ENCODE measurements around the gene CSNK1G1.
"Not testable (repeated sequence)": the region's sequence is repeated elsewhere in the genome, so short reads cannot be mapped to it uniquely, and the experiment has no call there.

Gene CSNK1G1

DNA sequence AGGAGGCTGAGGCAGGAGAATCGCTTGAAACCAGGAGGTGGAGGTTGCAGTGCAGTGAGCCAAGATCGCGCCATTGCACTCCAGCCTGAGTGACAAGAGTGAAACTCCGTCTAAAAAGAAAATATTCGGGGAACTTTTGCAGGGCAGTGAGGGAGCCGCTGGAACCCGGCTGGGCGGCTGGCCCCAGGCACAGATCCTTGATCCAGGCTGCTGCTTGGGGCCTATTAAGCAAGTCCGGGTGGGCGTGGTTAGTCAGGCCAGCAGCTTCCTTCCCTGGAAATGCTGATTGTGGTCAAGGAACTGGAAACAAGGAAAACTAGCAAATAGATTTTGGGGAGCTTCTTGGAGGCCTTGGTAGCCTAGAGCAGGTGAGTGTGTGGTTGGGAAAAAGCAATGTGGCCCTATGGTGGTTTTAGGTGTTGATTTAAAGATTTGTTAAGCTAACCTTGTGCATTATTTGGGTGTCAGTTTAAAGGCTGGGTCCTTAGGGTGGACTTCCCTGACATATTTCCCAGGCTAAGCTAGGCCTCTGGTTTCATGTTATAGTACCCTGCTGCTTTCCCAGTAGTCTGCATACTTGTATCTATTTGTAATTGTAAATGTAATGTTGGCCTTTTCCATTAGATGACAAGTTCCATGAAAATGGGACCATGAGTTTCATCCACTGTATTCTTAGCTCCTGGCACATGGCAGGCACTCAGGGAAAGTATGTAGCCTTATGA is 222.2 kb downstream of the CSNK1G1 start:
- DNase-seq (ENCODE audit: low spot score) = no peak

DNA sequence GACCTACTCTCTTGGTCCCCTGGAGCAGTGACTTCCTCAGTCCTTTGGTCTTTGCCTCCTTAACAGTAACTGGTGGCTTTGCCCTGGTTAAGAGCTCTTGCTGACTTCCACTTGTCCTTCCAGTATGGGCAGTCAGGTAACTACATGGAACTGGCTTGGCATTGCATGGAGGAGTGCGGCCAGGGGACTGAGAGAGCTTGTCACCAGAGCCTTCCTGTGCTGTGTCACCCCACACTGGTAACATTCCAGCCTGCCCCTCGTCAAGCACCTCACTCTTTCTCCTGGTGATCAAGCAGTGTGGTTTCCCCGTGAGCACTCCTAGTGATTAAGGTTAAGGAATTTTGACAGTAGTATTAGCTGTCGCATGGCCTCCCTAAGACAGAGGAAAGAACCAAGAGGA is 223.8 kb downstream of the CSNK1G1 start:
- no peak for DNase-seq (ENCODE audit: low spot score)

DNA sequence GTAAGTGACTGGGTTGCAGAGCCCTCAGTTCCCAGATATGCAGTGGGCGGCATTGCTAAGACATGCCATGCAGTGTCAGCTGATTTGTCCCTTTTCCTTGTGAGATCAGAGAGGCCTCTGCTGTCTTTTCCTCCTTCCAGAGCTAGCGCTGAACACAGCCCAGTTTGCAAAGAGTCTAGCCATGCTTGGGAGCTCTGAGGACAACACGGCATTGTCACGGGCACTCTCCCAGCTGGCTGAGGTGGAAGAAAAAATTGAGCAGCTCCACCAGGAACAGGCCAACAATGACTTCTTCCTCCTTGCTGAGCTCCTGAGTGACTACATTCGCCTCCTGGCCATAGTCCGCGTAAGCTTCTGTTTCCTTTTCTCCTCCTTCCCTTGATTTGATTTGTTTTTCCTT is 224.4 kb downstream of the CSNK1G1 start:
- DNase-seq (ENCODE audit: low spot score) = no peak

DNA sequence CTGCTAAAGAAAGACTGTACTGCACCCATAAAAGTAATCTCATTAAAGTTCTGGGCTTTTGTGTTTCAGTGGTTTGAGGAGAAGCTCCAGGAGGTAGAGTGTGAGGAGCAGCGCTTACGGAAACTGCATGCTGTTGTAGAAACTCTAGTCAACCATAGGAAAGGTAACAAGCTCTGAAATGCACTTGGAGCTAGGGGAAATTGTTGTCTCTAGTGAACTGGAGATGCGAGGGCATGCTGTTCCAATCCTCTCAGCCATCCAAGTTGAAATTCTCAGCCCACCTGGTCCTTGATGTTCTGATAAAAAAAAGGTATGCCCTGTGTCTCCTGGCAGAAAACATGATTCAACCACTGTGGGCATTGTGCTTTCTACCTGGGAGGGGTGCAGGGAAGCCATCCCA is 225.8 kb downstream of the CSNK1G1 start:
- no peak for DNase-seq (ENCODE audit: low spot score)

DNA sequence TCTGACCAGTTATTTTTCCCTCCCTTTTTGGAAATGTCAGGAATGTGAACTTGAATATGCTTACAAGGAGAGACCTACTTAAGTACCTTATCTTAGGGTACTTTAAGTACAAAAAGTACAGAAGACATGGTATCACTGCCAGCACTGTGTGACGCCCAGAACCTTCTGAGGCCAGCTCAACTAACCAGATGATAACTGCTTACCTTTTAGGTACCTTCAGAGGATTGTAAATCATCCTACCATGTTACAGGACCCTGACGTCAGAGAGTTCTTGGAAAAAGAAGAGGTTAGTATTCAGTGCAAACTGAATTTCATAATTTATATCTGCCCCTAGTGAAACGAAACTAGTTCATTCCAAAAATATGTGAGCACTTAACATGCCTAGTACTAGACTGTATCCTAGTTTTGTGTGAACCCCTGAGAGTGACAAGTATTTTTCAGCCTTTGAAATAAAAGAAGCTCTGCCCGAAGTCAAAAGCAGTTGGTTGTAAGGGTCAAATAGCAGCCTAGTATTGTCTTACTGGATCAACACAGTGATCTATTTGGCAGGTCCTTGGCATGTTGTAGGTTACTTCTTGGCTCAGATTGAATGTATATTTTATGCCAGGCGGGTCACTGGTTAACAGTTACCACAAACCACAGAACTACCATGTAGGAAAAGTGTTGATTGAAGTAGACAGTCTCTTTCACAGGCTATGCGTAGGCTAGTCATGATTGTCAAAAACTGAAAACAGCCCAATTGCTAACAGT is 228.3 kb downstream of the CSNK1G1 start:
- DNase-seq (ENCODE audit: low spot score) = no peak

DNA sequence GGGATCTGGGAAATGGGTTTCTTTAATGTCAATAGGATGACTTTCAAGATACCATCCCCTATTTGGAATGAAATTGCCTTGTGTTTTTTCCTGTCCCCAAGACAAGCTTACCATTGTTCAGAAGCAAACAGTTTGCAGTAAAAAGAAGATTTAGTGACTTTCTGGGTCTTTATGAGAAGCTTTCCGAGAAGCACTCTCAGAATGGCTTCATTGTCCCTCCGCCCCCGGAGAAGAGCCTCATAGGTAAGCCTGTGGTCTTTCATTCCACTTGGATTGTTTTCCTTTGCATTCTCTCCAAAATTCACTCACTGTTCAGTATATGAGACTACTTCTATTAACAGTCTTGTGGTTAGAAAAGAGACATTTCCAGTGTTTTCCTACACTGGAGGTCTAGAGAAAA is 230.0 kb downstream of the CSNK1G1 start:
- DNase-seq (ENCODE audit: low spot score) = no peak

DNA sequence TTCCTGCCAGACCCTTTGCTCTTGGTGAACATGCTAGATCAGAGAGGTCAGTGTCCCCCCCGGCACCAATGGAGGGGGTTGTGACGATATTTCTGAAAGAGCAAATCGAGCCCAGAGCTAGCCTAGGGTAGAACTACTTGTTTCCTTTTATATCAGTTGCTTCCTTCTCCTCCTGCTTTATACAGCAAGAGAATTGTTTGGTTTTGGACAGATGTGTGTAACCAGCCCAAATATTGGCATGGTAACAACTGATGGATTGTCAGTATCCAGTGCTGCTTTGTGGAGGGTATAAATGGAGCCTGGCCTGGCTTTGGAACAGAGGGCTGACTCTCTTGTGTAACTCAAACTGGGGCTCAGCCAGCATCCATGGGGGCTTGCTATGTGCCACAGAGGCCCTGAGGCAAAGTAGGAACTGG is 233.0 kb downstream of the CSNK1G1 start:
- DNase-seq (ENCODE audit: low spot score) = no peak

DNA sequence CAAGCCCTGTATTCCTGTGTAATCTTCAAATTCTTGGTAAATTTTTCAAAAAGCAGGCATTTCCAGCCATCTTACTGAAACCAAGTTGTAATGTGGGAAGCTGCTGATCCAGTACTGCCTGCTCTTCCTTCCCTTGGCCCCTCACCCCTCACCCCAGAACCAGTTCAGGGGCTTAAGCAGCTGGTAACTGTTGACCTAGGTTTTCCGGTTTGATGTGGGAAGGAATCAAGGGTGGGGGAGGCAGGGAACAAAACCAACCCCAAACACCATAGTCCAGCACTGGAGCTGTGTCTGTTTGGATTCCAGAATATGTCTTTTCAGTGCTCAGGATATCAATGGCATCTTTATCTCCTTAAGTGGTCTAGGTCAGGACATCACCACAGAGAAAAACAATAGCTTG is 233.5 kb downstream of the CSNK1G1 start:
- DNase-seq (ENCODE audit: low spot score) = no peak

DNA sequence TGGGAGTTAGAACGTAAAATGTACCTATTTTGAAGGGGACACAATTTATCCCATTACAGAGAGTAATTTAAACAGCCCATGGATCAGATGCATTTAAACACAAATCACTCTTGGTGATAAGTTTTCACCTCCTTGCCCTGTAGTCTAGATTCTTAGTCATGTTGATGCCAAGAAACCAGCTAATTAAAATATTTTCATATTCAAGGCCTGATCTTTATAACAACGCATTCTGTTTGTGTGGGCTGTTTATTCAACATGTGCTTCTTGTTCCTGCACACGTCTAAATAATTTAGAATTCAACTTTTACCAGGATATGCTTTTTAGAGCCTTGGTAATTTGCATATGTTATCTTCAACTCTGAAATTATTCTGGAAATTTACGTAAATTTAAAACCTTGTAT is 234.4 kb downstream of the CSNK1G1 start:
- no peak for DNase-seq (ENCODE audit: low spot score)

DNA sequence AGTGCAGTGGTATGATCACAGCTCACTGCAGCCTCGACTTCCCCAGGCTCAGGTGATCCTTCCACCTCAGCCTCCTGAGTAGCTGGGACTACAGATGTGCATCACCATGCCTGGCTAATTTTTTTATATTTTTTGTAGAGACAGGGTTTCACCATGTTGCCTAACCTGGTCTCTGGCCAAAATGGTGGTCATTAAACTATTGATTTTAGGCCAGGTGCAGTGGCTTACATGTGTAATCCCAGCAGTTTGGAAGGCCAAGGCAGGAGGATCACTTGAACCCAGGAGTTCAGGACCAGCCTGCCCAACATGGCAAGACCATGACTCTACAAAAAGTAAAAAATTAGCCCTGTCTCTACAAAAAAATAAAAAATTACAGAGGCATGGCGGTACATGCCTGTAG is 235.7 kb downstream of the CSNK1G1 start:
- not testable (repeated sequence) for DNase-seq (ENCODE audit: low spot score)

DNA sequence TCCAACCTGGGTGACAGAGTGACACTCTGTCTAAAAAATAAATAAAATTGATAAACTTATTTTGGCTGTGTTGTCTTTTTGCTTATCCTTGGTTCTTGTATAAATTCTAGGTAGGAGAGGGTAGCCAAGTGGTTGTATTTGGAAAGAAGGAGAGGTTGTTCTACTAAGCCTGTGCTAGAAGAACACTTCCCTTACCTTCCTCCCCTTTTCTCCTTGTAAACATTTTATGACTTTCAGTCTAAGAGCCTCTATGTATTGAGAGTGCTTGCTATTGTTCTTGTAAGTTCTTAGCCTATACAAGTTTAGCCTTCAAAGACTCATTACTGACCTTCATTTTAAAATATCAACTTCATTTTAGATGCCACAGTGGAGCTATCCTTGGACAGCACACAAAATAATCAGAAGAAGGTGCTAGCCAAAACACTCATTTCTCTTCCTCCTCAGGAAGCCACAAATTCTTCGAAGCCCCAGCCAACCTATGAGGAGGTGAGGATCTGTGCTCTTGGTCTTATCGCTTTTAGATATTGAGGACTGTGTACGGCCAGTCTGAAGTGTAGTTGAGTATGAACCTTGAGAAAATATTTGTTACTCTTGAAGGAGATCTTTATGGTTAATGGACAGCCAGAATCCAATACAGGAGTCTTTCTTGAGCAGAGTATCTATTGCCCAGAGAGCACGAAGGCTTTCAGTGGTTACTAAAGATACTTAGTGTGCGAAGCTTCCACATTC is 238.1 kb downstream of the CSNK1G1 start:
- no peak for DNase-seq (ENCODE audit: low spot score)
